Stimulated activated CD4-positive, alpha-beta T cell treated with anti-CD3 and anti-CD28 coated beads, Interleukin-4, amount 100 ng/mL, for 4 hours (primary cell): Measurements from ENCODE around the gene BANP.
"Not testable (repeated sequence)": the region's sequence is repeated elsewhere in the genome, so short reads cannot be mapped to it uniquely, and the experiment has no call there.

Experiments used
- DNase-seq, 2 experiments: peaks; one replicate each; pipeline ENCODE4 v3.0.0-alpha.2; 2020

Gene BANP

DNA sequence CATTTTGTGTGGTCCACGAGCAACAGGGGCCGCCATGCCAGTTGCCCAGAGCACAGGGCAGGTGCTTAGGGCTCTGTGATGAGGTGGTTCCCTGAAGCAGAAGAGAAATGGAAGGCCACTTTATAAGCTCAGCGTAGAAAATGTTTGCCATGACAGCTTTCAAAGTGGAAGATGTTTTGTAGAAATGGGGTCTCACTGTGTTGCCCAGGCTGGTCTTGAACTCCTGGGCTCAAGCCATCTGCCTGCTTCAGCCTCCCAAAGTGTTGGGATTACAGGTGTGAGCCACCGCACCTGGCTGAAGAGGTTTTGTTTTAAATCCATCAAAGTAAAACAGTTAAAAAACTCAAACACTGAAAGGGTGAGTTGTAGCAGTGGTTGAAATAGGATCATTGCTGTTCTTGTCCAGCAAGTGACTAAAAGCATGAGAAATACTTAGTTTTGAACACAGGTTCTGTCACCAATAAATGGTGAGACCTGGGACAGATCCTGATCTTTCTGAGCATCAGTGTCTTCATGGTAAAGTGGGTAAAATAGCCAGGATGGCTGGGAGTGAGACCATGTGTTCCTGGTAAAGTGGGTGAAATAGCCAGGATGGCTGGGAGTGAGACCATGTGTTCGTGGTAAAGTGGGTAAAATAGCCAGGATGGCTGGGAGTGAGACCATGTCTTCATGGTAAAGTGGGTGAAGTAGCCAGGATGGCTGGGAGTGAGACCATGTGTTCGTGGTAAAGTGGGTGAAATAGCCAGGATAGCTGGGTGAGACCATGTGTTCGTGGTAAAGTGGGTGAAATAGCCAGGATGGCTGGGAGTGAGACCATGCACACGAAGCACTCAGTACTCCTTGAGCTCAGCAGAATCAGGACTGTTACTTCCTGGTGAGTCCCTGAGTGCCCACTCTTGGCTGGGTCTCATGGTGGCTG, 46.0 kb downstream of the BANP start:
- DNase-seq, result no peak

- DNase-seq, result not testable (repeated sequence)
Measured at GRCh38 chr16:87998184-87998793, 47.1 kb downstream of the BANP start.

DNA sequence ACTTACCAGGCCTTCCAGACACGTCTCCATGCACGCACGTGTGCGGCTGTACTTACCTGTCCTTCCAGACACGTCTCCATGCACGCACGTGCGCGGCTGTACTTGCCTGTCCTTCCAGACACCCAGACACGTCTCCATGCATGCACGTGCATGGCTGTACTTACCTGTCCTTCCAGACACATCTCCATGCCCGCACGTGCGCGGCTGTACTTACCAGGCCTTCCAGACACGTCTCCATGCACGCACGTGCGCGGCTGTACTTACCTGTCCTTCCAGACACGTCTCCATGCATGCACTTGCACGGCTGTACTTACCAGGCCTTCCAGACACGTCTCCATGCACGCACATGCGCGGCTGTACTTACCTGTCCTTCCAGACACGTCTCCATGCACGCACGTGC, 47.8 kb downstream of the BANP start:
- DNase-seq, result not testable (repeated sequence)

DNA sequence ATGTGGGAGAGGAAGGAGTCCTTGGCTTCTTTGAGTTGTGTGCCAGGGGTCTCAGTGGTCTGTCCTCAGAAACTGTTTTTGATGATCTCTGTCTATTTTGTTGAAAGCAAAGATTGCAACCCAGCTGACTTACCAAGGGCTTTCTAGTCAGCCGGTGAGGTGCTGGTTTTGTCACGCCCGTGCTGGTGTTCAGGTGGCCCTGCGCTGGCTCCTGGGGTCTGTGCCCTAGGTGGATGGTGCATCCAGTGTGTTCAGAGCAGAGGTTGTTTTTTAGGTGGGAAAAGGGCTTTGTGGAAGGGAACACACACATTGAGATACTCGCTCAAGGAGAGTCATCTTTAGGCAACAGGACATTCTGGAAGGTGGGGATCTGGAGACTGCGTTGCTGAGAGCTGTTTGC, 51.0 kb downstream of the BANP start:
- DNase-seq, result no peak

GRCh38 chr16:88002749-88003148, 51.5 kb downstream of the BANP start:
- DNase-seq, result no peak

GRCh38 chr16:88003316-88003715, 52.1 kb downstream of the BANP start:
- DNase-seq, result no peak

DNA sequence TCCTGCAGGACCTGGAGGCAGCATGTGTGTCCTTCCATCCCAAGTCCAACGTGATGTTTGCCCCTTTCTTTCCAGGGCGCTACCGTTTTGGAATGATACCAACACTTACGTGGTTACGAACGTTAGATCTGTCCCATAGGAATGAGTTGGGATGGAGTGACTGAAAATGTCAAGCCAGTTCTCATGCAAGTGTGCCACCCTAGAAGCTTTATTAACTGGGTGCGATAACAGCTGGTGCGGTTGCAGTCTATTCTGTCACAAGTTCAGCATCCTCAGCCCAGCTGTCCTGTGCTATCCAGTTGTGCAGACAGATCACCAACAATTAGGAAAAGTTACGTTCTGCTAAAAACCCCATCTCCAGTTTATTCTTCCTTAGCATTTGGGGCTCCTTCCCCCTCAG, 52.5 kb downstream of the BANP start:
- DNase-seq, result no peak

DNA sequence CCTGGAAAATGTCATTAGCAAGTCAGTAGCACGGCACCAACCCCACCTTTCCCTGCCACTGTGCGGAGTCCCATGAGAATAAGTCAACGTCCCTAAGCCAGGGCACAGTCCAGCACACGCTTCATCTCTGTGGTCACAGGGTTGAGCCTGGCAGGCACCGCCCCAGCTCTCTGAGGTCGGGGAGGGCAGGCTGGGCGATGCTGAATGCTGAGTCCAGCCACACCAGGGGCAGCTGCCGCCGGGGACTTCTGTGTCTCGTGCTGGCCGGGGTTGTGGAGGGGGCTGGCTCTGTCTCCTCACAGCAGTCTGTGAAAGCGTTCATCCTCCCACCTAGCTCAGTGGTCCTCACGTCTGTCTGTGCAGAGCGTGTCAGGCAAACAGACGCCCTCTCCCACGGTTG, 53.2 kb downstream of the BANP start:
- no peak for DNase-seq

GRCh38 chr16:88005181-88005581, 53.9 kb downstream of the BANP start:
- no peak for DNase-seq

DNA sequence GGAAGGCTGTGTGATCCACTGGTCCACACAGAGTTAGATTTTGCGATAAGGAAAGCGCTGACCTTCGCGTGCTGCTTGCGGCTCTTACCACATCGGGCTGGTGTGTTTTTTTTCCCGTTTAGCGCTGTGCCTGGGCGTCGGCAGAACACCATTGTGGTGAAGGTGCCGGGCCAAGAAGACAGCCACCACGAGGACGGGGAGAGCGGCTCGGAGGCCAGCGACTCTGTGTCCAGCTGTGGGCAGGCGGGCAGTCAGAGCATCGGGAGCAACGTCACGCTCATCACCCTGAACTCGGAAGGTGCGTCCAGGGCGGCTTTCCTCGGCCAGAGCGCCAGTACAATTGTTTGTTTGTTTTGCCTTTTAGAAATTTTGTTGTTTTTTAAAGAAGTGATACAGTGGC, 54.7 kb downstream of the BANP start:
- DNase-seq, result no peak

- no peak for DNase-seq
Measured at GRCh38 chr16:88007321-88007731, 56.1 kb downstream of the BANP start.

DNA sequence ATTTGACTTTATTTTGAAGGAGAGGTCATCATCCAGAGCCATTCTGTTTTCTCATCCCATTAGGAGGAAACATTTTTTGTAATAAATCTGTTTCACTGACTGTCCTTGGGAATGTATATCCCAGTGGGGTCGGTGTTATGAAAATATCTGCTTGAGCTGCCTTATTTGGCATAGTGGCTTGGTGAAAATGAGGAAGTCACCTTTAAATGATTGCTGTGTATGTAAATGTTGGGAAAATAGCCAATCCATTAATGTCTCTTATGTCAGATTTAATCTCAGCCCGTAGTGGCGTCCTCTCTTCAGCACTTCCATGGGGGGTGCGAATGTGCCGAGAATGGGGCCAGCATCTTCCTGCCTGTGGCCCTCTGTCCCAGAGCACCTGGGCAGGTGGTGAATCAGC, 57.6 kb downstream of the BANP start:
- no peak for DNase-seq

DNA sequence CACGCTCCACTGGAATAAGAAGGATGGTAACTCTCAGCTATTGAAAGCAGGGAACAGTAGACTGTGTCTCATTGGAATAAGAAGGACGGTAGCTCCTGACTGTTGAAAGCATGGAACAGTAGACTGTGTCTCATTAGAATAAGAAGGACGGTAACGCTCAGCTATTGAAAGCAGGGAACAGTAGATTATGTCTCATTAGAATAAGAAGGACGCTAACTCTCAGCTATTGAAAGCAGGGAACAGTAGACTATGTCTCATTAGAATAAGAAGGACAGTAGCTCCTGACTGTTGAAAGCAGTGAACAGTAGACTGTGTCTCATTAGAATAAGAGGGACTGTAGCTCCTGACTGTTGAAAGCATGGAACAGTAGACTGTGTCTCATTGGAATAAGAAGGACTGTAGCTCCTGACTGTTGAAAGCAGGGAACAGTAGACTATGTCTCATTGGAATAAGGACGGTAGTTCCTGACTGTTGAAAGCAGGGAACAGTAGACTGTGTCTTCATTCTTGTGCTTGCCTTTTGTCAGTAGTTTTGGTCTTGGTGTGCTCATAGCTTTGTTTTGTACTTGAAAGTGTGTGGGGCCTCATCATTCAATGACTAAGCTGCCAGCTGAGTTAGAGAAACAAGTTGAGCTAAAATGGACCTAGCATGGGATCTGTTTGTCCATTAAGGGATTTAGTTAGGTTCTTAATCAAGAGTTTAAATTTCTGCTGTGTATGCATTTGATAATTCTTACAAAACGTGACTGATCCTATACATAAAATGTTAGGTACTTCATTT, 58.5 kb downstream of the BANP start:
- DNase-seq, result no peak

GRCh38 chr16:88010343-88010967, 59.2 kb downstream of the BANP start:
- no peak for DNase-seq

- no peak for DNase-seq
Measured at GRCh38 chr16:88010968-88011483, 59.8 kb downstream of the BANP start.

DNA sequence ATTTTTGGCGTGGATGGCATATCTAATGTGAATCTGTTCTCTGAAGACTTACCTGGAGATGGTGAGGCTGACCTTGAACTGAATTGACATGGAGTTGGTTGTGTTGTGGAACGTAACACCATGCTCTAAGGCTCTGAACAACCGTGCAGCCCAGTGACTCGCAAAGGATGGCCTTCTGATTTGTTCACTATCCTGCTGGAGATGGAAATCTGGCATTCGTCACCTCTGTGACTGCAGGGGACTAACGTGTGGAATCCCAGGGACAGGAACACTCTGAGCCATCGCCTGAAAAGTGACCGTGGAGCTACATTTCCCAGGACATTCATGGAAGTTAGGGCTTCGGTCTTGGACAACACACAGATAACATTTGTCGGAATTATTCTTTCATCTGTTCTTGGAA, 61.1 kb downstream of the BANP start:
- no peak for DNase-seq

DNA sequence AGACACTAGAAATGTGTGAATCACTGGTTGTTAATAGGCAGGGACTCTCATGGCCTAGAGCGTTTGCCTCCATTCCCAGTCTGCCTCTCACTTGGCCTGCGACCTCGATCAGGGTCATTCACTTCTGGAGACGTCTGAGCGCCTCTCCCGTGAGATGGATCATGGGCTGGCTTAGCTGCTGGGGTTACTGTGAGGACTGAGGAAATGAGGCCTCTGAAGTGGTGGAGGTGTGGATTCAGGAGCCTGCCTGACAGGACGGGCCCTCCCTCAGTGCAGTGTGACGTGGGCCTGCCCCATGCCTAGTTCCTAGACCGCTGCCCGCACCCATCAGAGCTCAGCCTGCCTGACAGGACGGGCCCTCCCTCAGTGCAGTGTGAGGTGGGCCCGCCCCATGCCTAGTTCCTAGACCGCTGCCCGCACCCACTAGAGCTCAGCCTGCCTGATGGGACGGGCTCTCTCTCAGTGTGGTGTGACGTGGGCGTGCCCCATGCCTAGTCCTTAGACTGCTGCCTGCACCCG, 61.9 kb downstream of the BANP start:
- DNase-seq, result no peak

- DNase-seq, result no peak
Measured at GRCh38 chr16:88013766-88014251, 62.6 kb downstream of the BANP start.

- no peak for DNase-seq
Measured at GRCh38 chr16:88014252-88014781, 63.1 kb downstream of the BANP start.

DNA sequence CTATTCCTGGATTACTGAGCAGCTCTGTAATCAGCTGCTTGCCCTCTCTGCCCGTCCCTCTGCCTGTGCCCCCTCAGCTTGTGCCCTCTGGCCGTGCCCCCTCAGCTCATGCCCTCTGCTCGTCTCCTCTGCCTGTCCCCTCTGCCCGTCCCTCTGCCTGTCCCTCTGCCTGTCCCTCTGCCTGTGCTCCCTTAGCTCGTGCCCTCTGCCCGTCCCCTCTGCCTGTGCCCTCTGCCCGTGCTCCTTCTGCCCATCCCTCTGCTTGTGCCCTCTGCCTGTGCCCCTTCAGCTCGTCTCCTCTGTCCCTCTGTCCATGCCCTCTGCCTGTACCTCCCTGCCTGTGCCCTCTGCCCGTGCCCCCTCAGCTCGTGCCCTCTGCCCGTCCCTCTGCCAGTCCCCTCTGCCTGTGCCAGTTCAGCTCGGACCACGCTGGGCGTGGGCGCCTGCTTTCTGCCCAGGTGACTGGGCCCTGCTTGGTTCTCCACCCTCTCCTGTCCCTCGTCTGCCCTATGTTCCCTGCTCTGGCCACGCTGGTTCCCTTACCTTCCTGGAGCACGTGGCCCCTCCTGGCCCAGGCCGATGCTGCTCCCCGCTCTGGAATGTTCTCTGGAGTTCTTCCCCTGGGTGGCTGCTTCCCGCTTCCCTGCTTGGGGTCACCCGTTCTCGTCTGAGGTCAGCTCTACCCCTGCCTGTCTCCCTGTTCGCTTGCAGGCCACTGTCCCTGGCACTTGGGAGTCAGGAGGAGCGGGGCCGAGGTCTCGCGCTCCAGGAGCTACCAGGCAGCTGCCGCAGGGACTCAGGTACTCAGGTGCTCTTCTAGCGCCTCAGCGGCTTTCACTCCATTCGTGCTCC, 63.9 kb downstream of the BANP start:
- no peak for DNase-seq

- DNase-seq, result no peak
Measured at GRCh38 chr16:88015806-88016140, 64.5 kb downstream of the BANP start.
